ENCODE measurements around the gene ASB6. TPM values are rescaled to one million over a fixed set of nuclear protein-coding genes. Genes with fewer than 3 reads are reported as not detected.

The ASB6 gene
- total RNA-seq, 1 experiment from 2014 or later: 20.0 TPM

GRCh38 chr9:129610473-129611306, 31.3 kb downstream of the ASB6 start:
- ChIA-PET CTCF (interaction anchor here (0.5 to 5.1 kb wide), 27 partner anchors 10 to 484 kb away, joined by 3 to 65 read pairs (median 5); partner anchors contain the start of genes C9orf50, IER5L and NTMT1), POLR2A (interaction anchor here (0.5 to 1.2 kb wide), 2 partner anchors 15 to 272 kb away, joined by 3 to 4 read pairs; partner anchors contain the start of gene NTMT1)
- peaks cover 24% of the 10 kb centered on the region for H3K4me1 Mint-ChIP-seq
- ATAC-seq (peak; percentile 61), DNase-seq (ENCODE audit: low spot score) (peak; percentile 94)
- H3K27ac Mint-ChIP-seq: peak overlapping the region; percentile 74; the same call in 1 of the 2 replicates
- H3K36me3 Mint-ChIP-seq: no peaks in the 10 kb centered on the region
- no peaks in the 10 kb centered on the region for H3K9me3 Mint-ChIP-seq
- H3K4me3 Mint-ChIP-seq: peak overlapping the region; percentile 72
- peaks cover 11% of the 10 kb centered on the region for H3K27me3 Mint-ChIP-seq (ENCODE audit: low read depth)
- TF ChIP-seq ZNF121 (CRISPR knock-in tag; IDR thresholded peaks at IDR 0.05): no peak
- TF ChIP-seq NR1H2 (CRISPR knock-in tag; IDR thresholded peaks at IDR 0.05): no peak
- TF ChIP-seq PRDM15 (CRISPR knock-in tag; IDR thresholded peaks at IDR 0.05): peak; percentile 65
- TF ChIP-seq, protein P1, sequence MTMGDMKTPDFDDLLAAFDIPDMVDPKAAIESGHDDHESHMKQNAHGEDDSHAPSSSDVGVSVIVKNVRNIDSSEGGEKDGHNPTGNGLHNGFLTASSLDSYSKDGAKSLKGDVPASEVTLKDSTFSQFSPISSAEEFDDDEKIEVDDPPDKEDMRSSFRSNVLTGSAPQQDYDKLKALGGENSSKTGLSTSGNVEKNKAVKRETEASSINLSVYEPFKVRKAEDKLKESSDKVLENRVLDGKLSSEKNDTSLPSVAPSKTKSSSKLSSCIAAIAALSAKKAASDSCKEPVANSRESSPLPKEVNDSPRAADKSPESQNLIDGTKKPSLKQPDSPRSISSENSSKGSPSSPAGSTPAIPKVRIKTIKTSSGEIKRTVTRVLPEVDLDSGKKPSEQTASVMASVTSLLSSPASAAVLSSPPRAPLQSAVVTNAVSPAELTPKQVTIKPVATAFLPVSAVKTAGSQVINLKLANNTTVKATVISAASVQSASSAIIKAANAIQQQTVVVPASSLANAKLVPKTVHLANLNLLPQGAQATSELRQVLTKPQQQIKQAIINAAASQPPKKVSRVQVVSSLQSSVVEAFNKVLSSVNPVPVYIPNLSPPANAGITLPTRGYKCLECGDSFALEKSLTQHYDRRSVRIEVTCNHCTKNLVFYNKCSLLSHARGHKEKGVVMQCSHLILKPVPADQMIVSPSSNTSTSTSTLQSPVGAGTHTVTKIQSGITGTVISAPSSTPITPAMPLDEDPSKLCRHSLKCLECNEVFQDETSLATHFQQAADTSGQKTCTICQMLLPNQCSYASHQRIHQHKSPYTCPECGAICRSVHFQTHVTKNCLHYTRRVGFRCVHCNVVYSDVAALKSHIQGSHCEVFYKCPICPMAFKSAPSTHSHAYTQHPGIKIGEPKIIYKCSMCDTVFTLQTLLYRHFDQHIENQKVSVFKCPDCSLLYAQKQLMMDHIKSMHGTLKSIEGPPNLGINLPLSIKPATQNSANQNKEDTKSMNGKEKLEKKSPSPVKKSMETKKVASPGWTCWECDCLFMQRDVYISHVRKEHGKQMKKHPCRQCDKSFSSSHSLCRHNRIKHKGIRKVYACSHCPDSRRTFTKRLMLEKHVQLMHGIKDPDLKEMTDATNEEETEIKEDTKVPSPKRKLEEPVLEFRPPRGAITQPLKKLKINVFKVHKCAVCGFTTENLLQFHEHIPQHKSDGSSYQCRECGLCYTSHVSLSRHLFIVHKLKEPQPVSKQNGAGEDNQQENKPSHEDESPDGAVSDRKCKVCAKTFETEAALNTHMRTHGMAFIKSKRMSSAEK (CRISPR knock-in tag; IDR thresholded peaks at IDR 0.05; ENCODE audit: borderline replicate concordance): no peak
- TF ChIP-seq, protein P2, sequence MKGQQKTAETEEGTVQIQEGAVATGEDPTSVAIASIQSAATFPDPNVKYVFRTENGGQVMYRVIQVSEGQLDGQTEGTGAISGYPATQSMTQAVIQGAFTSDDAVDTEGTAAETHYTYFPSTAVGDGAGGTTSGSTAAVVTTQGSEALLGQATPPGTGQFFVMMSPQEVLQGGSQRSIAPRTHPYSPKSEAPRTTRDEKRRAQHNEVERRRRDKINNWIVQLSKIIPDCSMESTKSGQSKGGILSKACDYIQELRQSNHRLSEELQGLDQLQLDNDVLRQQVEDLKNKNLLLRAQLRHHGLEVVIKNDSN (CRISPR knock-in tag; IDR thresholded peaks at IDR 0.05): 0 out of 2 replicates have a peak, but pooled peaks have one; percentile 19
- peak; percentile 49 for TF ChIP-seq SP1 (CRISPR knock-in tag; conservative IDR thresholded peaks at IDR 0.05)
- peak; percentile 40; the same call in 1 of the 2 replicates for TF ChIP-seq GTF2I (CRISPR knock-in tag; conservative IDR thresholded peaks at IDR 0.05)
- no peak for TF ChIP-seq PRRX2 (CRISPR knock-in tag; IDR thresholded peaks at IDR 0.05)
- TF ChIP-seq FOXP1 (CRISPR knock-in tag; IDR thresholded peaks at IDR 0.05; ENCODE audit: borderline replicate concordance): peak; percentile 45
- TF ChIP-seq RORB (CRISPR knock-in tag; IDR thresholded peaks at IDR 0.05): no peak
- no peak for TF ChIP-seq FOXK1 (CRISPR knock-in tag; IDR thresholded peaks at IDR 0.05)
- no peak for TF ChIP-seq PREB (CRISPR knock-in tag; IDR thresholded peaks at IDR 0.05; ENCODE audit: borderline replicate concordance)
- 0 out of 2 replicates have a peak, but pooled peaks have one; percentile 17 for TF ChIP-seq TEAD1 (CRISPR knock-in tag; IDR thresholded peaks at IDR 0.05)
- no peak; the same call in 1 of the 2 replicates for TF ChIP-seq E2F5 (CRISPR knock-in tag; IDR thresholded peaks at IDR 0.05)
- no peak for TF ChIP-seq ZNF671 (CRISPR knock-in tag; IDR thresholded peaks at IDR 0.05)
- TF ChIP-seq, protein P3, sequence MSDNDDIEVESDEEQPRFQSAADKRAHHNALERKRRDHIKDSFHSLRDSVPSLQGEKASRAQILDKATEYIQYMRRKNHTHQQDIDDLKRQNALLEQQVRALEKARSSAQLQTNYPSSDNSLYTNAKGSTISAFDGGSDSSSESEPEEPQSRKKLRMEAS (CRISPR knock-in tag; IDR thresholded peaks at IDR 0.05): peak; percentile 51; the same call in 1 of the 2 replicates
- no peak for TF ChIP-seq ZNF425 (CRISPR knock-in tag; conservative IDR thresholded peaks at IDR 0.05)
- TF ChIP-seq HMGXB4 (CRISPR knock-in tag; IDR thresholded peaks at IDR 0.05): 0 out of 2 replicates have a peak, but pooled peaks have one; percentile 12
- no peak for TF ChIP-seq ZNF232 (CRISPR knock-in tag; IDR thresholded peaks at IDR 0.05)
